ENCODE results near the gene LIMCH1. TPM values are rescaled to one million over a fixed set of nuclear protein-coding genes. Genes with fewer than 3 reads are reported as not detected.

LIMCH1 gene
- polyA plus RNA-seq, 1 donor (not counting 4 experiments of a cell fraction or from before 2014, with no cell fraction given): 1.1 TPM

- peaks cover 3% of the 10 kb centered on the region for H4K20me1 ChIP-seq (ENCODE audit: control insufficient read depth, extremely low read depth, insufficient read depth, low read length)
- H3K27me3 ChIP-seq (ENCODE audit: control insufficient read depth, extremely low read depth, insufficient read depth, low read length): peaks cover 98% of the 10 kb centered on the region
- H3K36me3 ChIP-seq (ENCODE audit: control insufficient read depth in 2 of 2, extremely low read depth in 1 of 2, insufficient read depth in 2 of 2, low read length in 2 of 2): no peaks in the 10 kb centered on the region
- FAIRE-seq (no peak), DNase-seq (ENCODE audit: low read depth, low spot score) (no peak)
- no peaks in the 10 kb centered on the region for H3K9me1 ChIP-seq (ENCODE audit: control insufficient read depth, extremely low read depth, insufficient read depth, low read length)
- no peak overlapping the region for H2AFZ ChIP-seq (ENCODE audit: control insufficient read depth, low read length)
- TF ChIP-seq EZH2 (IDR thresholded peaks at IDR 0.05; ENCODE audit: low read length): no peak
- no peak for TF ChIP-seq CTCF (optimal IDR thresholded peaks at IDR 0.05 in 1 of 3, IDR thresholded peaks at IDR 0.05 in 1 of 3, conservative IDR thresholded peaks at IDR 0.05 in 1 of 3; ENCODE audit: extremely low read depth in 1 of 3, insufficient read depth in 2 of 3, low read length in 3 of 3)
- no peaks in the 10 kb centered on the region for H3K4me1 ChIP-seq (ENCODE audit: control insufficient read depth, extremely low read depth, insufficient read depth, low read length)
- H3K4me2 ChIP-seq (ENCODE audit: control insufficient read depth, extremely low read depth, insufficient read depth, low read depth, low read length): no peak overlapping the region
- H3K9me3 ChIP-seq (ENCODE audit: control insufficient read depth, low read depth, low read length): no peaks in the 10 kb centered on the region
- dilution Hi-C loops (cut with MboI; ENCODE audit: extremely low pct_ligation_motif_present, low sequenced_read_pairs): no loop called here
- no peak overlapping the region for H3K9ac ChIP-seq (ENCODE audit: control insufficient read depth, extremely low read depth, insufficient read depth, low read length)
- H3K4me3 ChIP-seq (ENCODE audit: control insufficient read depth in 2 of 3, extremely low read depth in 1 of 3, insufficient read depth in 2 of 3, low read depth in 1 of 3, low read length in 3 of 3): no peak overlapping the region
- H3K27ac ChIP-seq (ENCODE audit: control insufficient read depth, insufficient read depth, low read length): no peak overlapping the region
- no peaks in the 10 kb centered on the region for H3K79me2 ChIP-seq (ENCODE audit: control insufficient read depth, insufficient read depth, low read length)
Observed at GRCh38 chr4:41749631-41750039, 211.7 kb downstream of the LIMCH1 start.

Other genes starting within 250 kb of the LIMCH1 start
- gene PHOX2B, start 210.6 kb downstream of the LIMCH1 start, polyA plus RNA-seq: not detected in 3 replicates

Measured in keratinocyte (primary cell).